ENCODE measurements around the gene EZH1.

DNA sequence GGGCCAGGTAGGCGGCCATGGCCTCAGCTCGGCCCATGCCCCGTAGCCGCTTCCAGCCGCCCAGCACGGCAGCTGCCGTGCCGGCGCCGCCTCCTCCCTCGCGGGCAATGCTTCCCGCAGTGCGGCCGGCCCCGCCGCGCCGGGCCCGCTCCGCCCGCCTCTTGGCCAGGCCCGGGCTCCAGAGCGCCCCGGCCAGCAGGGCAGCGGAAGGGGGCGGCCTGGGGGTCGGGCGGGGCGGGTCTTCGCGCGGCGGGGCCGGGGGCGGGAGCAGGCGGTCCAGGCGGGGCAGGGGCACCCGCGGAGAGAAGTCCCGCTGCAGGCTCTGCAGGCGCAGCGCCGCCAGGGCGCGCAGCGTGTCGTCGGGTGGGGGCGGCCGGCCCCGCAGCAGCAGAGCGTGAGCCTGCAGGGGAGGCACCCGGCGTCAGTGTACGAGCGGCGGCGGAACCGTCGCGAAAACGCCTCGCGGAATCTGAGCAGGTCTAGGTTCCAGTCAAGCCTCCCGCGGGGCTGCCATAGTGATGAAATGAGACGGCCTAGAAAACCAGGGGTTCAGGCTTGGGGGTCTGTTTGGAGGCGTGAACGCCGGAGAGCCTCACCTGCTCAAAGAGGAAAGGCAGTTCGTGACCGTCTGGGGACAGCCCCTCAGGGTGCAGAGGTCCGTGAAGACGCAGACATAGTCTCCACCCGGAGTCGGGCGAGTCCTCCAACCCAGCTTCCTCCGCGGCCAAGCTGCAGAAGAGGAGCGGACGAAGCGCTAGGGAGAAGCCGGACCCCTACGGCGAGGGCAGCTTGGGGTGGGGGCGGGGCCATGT is 74.7 kb downstream of the EZH1 start:
- TF ChIP-seq, protein P1, sequence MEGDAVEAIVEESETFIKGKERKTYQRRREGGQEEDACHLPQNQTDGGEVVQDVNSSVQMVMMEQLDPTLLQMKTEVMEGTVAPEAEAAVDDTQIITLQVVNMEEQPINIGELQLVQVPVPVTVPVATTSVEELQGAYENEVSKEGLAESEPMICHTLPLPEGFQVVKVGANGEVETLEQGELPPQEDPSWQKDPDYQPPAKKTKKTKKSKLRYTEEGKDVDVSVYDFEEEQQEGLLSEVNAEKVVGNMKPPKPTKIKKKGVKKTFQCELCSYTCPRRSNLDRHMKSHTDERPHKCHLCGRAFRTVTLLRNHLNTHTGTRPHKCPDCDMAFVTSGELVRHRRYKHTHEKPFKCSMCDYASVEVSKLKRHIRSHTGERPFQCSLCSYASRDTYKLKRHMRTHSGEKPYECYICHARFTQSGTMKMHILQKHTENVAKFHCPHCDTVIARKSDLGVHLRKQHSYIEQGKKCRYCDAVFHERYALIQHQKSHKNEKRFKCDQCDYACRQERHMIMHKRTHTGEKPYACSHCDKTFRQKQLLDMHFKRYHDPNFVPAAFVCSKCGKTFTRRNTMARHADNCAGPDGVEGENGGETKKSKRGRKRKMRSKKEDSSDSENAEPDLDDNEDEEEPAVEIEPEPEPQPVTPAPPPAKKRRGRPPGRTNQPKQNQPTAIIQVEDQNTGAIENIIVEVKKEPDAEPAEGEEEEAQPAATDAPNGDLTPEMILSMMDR (IDR thresholded peaks at IDR 0.05) = no peak
- TF ChIP-seq POLR2A (IDR thresholded peaks at IDR 0.05) = no peak

All from uterus (tissue), 2 donors.